RWPE2 (cell line): ENCODE results near the gene ADPRS.

Source experiments
- ATAC-seq: fragments of 200-7000 bp; cut with Tn5 transposase; 3 replicates; pipeline ENCODE4 v1.9.1; 2021; ENCODE audit warnings: low read depth
- DNase-seq: peaks from one replicate; pipeline ENCODE4 v3.0.0-alpha.2; 2020; ENCODE audit warnings: low spot score
- H3K27ac ChIP-seq: fragments of 450-650 bp; 2 replicates; pipeline ENCODE4 v1.5.1; 2017; ENCODE audit warnings: mild to moderate bottlenecking; ENCODE audit not compliant: poor library complexity, severe bottlenecking
- H3K27me3 ChIP-seq: fragments of 250-450 bp; sonication (Bioruptor Pico); 2 replicates; pipeline ENCODE4 v1.5.1; 2021; ENCODE audit warnings: mild to moderate bottlenecking, moderate library complexity; ENCODE audit not compliant: insufficient read depth, poor library complexity, severe bottlenecking
- H3K36me3 ChIP-seq: fragments of 250-450 bp; sonication (Bioruptor Pico); 2 replicates; pipeline ENCODE4 v1.5.1; 2020; ENCODE audit warnings: low read depth, mild to moderate bottlenecking, moderate library complexity
- H3K4me1 ChIP-seq: fragments of 250-450 bp; sonication (Bioruptor Pico); 2 replicates; pipeline ENCODE4 v1.5.1; 2021; ENCODE audit warnings: mild to moderate bottlenecking, moderate library complexity; ENCODE audit not compliant: insufficient read depth, poor library complexity, severe bottlenecking
- H3K4me3 ChIP-seq: fragments of 250-450 bp; sonication (Bioruptor Pico); 2 replicates; pipeline ENCODE4 v1.5.1; 2021; ENCODE audit warnings: mild to moderate bottlenecking, moderate library complexity; ENCODE audit not compliant: severe bottlenecking
- H3K9me3 ChIP-seq: fragments of 250-450 bp; sonication (Bioruptor Pico); 2 replicates; pipeline ENCODE4 v1.5.1; 2021; ENCODE audit warnings: mild to moderate bottlenecking, moderate library complexity; ENCODE audit not compliant: severe bottlenecking
- TF ChIP-seq, protein P1 (sequence below): fragments of 450-650 bp; IDR thresholded peaks from one replicate; pipeline ENCODE4 v1.5.1; 2017; ENCODE audit warnings: mild to moderate bottlenecking, moderate library complexity; ENCODE audit not compliant: poor library complexity, severe bottlenecking

ADPRS gene

DNA sequence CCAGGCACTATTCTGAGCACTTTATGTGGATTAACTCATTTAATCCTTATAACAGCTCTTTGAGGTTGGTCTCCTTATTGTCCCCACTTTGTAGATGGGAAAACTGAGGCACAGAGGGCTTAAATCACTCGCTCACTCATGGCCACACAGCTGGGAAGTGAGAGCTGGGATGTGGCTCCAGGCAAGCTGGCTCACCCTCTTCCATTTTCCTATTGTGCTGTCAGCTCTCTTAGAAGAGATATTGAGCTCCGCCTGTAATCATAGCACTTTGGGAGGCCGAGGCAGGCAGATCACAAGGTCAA, 40.2 kb downstream of the ADPRS start:
- ATAC-seq = no peak
- Histone ChIP-seq H3K27ac (no peak overlapping the region), H3K4me1 (peaks cover 6% of the 10 kb centered on the region), H3K36me3 (no peaks in the 10 kb centered on the region), H3K27me3 (peaks cover 3% of the 10 kb centered on the region), H3K9me3 (no peaks in the 10 kb centered on the region), H3K4me3 (no peak overlapping the region)
- DNase-seq = no peak
- TF ChIP-seq, protein P1, sequence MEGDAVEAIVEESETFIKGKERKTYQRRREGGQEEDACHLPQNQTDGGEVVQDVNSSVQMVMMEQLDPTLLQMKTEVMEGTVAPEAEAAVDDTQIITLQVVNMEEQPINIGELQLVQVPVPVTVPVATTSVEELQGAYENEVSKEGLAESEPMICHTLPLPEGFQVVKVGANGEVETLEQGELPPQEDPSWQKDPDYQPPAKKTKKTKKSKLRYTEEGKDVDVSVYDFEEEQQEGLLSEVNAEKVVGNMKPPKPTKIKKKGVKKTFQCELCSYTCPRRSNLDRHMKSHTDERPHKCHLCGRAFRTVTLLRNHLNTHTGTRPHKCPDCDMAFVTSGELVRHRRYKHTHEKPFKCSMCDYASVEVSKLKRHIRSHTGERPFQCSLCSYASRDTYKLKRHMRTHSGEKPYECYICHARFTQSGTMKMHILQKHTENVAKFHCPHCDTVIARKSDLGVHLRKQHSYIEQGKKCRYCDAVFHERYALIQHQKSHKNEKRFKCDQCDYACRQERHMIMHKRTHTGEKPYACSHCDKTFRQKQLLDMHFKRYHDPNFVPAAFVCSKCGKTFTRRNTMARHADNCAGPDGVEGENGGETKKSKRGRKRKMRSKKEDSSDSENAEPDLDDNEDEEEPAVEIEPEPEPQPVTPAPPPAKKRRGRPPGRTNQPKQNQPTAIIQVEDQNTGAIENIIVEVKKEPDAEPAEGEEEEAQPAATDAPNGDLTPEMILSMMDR = no peak

DNA sequence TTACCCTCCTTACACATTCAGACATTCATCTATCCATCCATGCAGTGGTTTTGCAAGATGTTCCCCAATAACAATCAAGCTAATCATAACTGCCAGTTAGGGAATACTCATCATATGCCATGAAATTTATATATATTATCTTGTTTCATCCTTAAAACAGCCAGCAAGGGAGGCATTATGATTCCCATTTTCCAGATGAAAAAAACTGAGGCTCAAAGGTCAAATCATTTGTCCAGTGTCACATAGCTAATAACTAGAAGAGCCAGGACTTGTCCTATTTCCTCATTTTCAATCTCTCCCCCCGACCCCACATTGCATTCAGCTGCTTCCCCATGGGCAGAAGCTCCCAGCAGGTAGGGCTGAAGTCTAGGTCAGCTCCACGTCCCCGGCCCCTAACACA, 43.3 kb downstream of the ADPRS start:
- H3K9me3 ChIP-seq = no peaks in the 10 kb centered on the region
- H3K36me3 ChIP-seq = peaks cover 4% of the 10 kb centered on the region
- no peak overlapping the region for H3K27ac ChIP-seq
- DNase-seq (no peak), ATAC-seq (no peak)
- TF ChIP-seq, protein P1 = no peak
- H3K4me3 ChIP-seq = no peak overlapping the region
- no peaks in the 10 kb centered on the region for H3K27me3 ChIP-seq
- H3K4me1 ChIP-seq = peaks cover 34% of the 10 kb centered on the region

DNA sequence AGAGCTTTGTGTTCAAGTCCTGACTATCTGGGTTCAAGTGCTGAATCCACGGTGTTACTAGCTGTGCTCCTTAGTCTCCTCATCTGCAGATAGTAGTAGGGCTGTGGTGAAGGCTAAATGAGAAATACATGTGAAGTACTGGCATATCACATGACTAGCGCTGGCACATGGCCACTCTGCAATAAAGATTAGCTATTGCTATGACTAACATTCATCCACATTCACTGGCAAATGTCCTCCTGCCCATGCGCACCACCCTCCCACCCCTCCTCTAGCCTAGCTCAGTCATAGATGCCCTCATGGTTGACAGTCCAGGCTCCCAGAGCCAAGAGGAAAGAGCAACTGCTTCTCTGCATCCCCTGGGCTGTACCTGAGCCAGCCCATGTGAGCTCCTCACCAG, 44.8 kb downstream of the ADPRS start:
- no peaks in the 10 kb centered on the region for H3K27me3 ChIP-seq
- H3K4me1 ChIP-seq = peaks cover 34% of the 10 kb centered on the region
- TF ChIP-seq, protein P1 = no peak
- peak; percentile 92 for DNase-seq
- H3K9me3 ChIP-seq = no peaks in the 10 kb centered on the region
- peak; percentile 69 for ATAC-seq
- H3K4me3 ChIP-seq = no peak overlapping the region
- H3K36me3 ChIP-seq = peaks cover 13% of the 10 kb centered on the region
- peak overlapping the region; percentile 76 for H3K27ac ChIP-seq

DNA sequence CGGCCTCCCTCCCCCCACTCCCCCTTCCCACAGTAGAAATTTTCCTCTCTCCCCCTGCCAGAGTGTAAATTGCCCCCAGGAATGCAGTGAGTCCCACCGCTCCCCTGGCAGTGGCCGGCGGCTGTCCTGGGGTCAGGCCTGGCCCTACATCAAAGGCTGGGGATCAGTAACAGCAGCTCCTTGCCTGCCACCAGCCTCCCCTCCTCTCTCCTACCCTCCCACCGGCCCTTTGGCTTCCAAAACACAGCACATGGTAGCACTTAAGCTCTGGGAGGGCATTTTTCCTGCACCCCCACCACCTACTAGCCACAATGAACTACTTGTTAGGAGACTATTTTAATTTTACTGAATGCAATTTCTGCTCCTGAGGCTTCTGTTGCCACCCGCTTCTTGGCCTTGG, 45.3 kb downstream of the ADPRS start:
- H3K36me3 ChIP-seq = peaks cover 16% of the 10 kb centered on the region
- ATAC-seq (no peak), DNase-seq (no peak)
- TF ChIP-seq, protein P1 = no peak
- H3K9me3 ChIP-seq = no peaks in the 10 kb centered on the region
- H3K4me1 ChIP-seq = peaks cover 34% of the 10 kb centered on the region
- H3K27ac ChIP-seq = peak overlapping the region; percentile 76
- H3K27me3 ChIP-seq = no peaks in the 10 kb centered on the region
- H3K4me3 ChIP-seq = no peak overlapping the region

DNA sequence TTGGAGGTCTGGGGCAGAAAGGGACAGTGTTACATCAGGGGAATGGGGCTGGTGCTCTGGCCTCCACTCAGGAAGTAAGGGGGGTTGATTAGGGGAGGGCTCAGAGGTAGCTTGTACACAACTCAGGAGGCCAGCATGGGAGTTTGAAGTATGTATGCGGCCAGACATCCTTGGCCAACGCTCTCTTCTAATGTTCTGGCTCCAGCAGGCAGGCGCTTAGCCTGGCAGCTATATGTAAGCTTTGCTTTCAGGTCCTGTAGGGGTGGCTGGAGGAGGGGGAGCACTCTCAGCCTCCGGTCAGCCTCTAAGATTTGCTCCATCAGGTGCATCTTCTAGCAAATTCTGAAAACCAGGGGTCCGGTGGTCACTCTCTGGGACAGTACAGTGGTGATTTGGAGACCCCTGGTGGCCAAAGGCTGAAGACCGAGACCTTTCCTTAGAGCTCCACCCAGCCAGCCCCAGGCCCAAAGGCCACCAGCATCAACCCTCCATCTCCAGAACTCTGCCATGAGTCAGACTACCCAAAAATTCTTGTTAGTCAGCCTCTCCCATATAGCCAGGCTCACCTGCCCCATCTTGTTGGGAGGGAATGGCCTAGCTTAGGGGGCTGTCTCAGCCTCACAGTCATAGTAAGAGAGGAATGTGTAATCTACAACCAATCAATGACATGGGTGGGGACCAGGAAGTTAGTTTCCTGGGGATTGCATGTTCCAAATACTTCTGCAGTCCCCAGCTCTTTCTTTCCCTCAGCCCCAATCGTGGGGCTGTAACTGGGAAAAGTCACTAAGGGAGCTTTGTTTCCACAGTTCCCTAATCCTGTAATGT, 46.0 kb downstream of the ADPRS start:
- peak; percentile 89 for ATAC-seq

More for the DNA sequence above, 46.0 kb downstream of the ADPRS start:
- Histone ChIP-seq H3K9me3 (no peaks in the 10 kb centered on the region), H3K27ac (peak overlapping the region; percentile 76), H3K4me1 (peaks cover 34% of the 10 kb centered on the region), H3K4me3 (no peak overlapping the region), H3K27me3 (no peaks in the 10 kb centered on the region), H3K36me3 (peaks cover 21% of the 10 kb centered on the region)
- peak; percentile 80 for DNase-seq
- TF ChIP-seq, protein P1 = peak; percentile 77
